DLD1 (cell line): ENCODE data around the gene CARD14.
"Not testable (repeated sequence)": the region's sequence is repeated elsewhere in the genome, so short reads cannot be mapped to it uniquely, and the experiment has no call there.

ENCODE experiments used
- in situ Hi-C: cut with HindIII; loops from 2 replicates; pipeline ENCODE4 v1.10.0; 2017; ENCODE audit warnings: low sequenced_read_pairs

The CARD14 gene

GRCh38 chr17:80222376-80223141 lies 52.7 kb downstream of the CARD14 start:
- in situ Hi-C loops, result no loop called here

DNA sequence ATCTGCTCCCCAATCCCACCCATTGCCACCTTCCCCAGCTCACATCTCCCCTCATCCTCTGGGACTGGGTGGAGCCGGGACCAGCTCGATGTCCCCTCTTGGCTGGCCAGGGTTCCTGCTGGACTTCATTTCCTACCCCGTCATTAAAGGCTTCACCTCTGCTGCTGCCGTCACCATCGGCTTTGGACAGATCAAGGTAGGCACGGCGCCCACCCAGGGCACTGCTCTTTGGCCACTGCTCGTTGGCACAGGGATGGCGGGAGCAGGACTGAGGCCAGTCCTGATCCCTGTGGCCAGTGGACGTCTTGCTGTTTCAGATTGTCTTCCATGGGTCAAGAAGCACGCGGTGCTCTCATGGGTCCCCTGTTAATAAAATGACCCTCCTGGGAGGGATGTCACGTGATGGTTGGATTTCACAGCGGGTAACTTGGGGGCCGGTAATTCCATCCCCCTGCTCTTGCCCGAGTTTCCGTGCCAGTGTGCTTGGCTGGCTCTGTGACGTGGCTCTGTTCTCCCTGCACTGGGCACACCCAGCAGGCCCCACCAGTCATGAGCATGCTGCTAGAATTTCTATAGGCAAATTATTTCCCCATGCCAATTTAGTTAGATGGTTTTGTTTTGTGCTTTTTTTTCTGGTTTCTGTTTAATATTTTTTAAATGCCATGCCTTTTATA lies 53.4 kb downstream of the CARD14 start:
- in situ Hi-C loops, result no loop called here

DNA sequence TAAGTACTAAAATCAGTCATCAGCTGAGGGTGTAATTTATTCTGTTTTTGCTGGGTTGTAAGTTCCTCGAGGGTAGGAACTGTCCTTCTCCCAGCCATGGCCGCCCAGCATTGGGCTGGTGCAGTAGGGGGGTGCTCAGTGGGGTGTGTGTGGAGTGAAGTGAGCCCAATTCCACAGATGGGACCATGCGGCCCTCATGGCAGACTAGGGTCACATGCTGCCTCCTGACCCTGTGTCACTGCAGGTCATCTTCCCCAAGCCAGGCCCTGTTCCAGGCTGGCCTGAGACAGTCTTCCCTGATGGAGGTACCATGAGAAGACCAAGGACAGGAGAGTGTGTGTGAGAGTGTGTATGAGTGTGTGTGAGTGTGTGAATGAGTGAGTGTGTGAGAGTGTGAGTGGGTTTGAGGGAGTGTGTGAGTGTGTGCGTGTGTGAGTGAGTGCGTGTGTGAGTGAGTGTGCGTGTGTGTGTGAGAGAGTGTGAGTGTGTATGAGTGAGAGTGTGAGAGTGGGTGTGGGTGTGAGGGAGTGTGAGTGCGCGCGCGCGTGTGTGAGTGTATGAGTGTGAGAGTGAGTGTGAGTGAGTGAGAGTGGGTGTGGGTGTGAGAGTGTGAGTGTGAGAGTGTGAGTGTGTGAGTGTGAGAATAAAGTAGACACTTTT lies 54.1 kb downstream of the CARD14 start:
- in situ Hi-C loops, result no loop called here

DNA sequence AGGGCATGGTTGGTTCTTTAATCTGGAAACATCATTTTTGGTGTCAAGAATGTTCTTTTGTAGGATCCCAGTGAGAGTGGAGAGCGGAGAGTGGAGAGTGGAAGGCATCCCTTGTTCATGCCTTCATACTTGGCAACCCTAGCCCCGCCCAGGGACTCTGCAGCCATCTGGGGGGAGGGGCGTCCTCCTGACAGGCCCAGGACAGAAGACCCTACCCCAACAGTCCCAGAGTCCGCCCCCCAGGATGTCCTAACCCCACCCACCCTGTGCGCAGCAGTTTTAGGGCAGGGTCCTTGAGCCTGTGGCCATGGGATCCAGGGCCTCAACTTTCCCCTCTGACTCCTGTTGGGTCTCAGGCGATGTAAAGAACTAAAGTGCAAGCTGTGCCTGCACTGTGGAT lies 54.9 kb downstream of the CARD14 start:
- in situ Hi-C loops, result no loop called here

- in situ Hi-C loops, result no loop called here
Measured at GRCh38 chr17:80225230-80225629, 55.4 kb downstream of the CARD14 start.

GRCh38 chr17:80227156-80227555 lies 57.3 kb downstream of the CARD14 start:
- in situ Hi-C loops, result no loop called here

DNA sequence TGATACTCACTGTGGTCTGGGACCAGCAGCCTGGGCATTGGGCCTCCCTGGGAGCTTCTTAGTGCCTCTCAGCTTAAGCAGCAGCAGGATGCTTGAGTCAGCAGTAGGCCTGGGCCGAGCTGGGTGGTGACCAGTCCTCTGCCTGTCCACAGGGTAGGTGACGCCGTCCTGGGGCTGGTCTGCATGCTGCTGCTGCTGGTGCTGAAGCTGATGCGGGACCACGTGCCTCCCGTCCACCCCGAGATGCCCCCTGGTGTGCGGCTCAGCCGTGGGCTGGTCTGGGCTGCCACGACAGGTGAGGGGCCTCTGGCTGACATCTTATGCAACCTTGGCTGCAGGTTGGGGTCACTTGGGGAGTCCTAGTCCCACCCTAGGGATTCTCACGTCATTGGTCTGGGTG lies 57.8 kb downstream of the CARD14 start:
- in situ Hi-C loops, result no loop called here

GRCh38 chr17:80228477-80228876 lies 58.6 kb downstream of the CARD14 start:
- in situ Hi-C loops, result no loop called here

DNA sequence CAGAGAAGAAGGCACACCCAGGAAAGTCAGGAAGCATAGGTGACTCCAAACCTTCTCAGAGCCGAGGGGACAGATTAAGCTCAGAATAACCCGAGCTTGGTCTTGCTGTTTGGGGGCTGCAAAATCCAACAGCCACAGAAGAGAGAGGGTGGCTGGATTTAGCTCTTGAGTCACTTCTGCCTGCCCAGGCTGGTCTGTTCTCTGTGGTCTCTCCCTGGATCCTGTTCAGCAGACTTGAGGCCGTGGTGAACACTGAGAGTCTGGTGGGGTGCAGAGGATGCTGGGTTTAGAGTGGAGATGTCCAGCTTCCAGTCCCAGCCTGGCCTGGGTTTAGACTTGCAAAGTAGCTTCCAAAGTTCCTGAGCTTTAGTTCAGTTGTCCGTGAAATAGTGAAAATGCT lies 59.2 kb downstream of the CARD14 start:
- in situ Hi-C loops, result no loop called here

DNA sequence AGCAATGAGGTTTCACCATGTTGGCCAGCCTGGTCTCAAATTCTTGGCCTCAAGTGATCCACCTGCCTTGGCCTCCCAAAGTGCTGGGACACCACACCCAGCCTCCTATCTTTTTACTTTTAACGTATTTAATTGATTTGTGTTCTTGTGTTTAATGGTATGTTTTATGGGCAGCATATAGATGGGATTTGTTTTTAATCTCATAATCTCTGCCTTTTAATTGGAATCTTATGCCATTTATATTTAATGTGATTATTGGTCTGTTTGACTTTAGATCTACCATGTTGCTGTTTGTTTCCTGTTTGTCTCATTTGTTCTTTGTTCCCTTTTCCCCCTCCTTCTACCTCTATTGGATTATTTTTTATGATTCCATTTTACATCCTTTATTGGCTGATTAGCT lies 62.6 kb downstream of the CARD14 start:
- in situ Hi-C loops, result no loop called here

DNA sequence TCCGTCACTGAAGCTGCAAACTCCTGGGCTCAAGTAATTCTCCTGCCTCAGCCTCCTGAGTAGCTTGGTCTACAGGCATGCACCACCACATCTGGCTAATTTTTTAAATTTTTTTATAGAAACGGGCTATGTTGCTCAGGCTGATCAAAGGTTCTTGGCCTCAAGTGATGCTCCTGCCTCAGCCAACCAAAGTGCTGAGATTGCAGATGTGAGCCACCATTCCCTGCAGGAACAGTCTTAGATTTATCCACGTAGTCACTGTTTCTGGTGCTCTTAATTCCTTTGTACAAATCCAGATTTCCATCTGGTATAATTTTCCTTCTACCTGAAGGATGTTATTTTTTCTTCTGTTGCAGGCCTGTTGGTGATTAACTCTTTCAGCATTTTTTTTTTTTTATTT lies 63.4 kb downstream of the CARD14 start:
- in situ Hi-C loops, result no loop called here

- in situ Hi-C loops, result no loop called here
Measured at GRCh38 chr17:80236911-80237310, 67.1 kb downstream of the CARD14 start.

GRCh38 chr17:80237386-80237785 lies 67.6 kb downstream of the CARD14 start:
- in situ Hi-C loops, result no loop called here

GRCh38 chr17:80242505-80242904 lies 72.7 kb downstream of the CARD14 start:
- in situ Hi-C loops, result no loop called here

DNA sequence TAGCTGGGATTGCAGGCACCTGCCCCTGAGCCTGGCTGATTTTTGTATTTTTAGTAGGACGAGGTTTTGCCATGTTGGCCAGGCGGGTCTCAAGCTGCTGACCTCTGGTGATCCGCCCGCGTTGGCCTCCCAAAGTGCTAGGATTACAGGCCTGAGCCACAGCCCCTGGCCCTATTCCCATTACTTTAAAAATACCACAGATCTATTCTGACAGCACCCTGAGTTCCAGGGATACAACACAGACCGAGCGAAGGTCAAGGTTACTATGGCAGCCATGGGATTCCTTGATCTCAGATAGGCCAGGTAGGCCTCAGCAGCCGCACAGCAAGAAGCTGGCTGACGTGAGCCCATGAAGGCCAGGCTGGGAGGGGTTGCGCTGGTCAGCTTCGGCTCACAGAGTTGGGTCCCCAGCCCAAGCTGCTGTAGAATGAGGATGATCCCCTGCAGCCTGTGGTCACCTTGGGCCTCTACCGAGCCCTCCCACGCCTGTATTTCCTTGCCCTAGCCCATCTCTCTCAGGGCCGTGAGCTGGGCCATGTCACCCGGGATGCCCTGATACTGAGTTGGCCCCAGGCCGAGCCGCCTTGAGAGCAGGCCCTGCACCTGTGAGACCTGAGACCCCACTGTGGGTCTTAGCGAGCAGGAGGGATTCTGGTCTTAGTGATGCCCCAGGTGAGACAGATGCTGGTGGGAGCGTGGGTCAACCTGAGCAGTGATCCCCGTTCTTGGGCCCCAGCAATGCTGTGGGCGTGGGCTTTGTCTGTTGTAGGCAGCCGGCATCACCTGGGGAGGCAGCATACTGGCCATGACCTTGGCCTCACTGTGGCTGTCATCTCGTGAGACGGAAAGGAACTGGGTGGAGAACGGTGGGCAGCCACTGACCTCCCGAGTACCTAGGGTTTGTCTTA lies 74.0 kb downstream of the CARD14 start:
- in situ Hi-C loops, result no loop called here

DNA sequence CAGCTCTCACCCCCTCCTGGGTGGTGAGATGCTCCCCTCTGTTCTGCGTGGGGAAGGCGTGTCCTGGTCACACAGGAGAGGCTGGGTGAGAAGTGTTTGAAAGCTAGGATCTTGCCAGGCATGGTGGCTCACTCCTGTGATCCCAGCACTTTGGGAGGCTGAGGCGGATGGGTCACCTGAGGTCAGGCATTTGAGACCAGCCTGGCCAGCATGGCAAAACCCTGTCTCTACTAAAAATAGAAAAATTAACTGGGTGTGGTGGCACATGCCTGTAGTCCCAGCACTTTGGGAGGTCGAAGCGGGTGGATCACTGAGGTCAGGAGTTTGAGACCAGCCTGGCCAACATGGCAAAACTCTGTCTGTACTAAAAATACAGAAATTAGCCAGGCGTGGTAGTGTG lies 74.6 kb downstream of the CARD14 start:
- in situ Hi-C loops, result not testable (repeated sequence)

GRCh38 chr17:80244871-80245509 lies 75.2 kb downstream of the CARD14 start:
- in situ Hi-C loops, result no loop called here

DNA sequence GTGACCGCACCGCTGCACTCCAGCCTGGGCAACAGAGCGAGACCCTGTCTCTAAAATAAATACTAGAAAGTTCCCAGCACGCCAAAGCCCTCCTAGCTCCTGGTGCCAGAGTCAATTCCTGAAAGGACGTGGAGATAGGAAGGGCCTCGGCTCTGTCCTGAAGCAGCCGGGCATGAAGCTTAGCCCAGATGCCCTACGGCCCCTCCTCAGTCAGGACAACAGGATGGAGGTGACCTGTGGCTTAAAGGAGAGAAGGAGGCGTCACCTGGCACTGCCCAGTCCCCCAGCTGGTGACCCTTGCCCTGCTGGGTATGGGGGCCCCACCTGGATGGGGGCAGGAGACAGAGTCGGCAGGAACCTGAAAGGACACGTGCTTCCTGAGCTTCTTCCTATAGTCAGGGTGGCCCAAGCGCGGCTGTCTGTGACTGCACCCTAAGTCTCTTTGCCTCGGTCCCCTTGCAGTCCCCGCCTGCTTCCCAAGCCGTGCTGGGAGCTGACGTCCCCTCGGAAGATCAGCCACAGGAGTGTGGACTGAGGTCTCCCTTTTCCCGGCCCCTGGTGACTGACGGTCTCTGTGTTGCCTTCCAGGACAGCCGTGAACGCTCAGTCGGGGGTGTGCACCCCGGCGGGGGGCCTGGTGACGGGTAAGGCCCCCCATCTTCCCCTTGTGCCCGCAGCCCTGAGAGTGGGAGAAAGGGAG lies 75.9 kb downstream of the CARD14 start:
- in situ Hi-C loops, result no loop called here

GRCh38 chr17:80246266-80246681 lies 76.4 kb downstream of the CARD14 start:
- in situ Hi-C loops, result no loop called here

DNA sequence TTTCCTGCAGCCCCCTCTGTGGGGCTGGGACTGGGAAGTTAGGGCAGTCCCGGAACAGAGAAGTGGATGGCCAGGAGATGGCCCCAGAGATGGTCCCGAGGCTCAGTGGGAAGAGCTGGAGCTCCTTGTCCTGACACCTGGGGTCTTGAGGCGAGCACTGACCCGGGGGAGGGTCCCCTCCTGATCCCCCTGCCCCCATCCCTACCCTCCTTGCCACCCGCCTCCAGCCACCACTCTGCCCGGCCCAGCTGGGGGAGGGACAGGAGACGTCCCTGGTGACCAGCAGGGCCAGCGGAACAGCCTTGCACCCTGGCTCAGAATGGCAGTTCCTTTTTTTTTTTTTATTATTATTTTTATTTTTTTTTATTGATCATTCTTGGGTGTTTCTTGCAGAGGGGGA lies 76.9 kb downstream of the CARD14 start:
- in situ Hi-C loops, result no loop called here
